GDM1 (cell line): ENCODE data around the gene PPIP5K2.

Experiments
- DNase-seq: peaks from one replicate; lab custom pipeline; 2025; lab: John Stamatoyannopoulos, UW

The PPIP5K2 gene

GRCh38 chr5:103245761-103246160 is 125.7 kb downstream of the PPIP5K2 start:
- no peak for DNase-seq

DNA sequence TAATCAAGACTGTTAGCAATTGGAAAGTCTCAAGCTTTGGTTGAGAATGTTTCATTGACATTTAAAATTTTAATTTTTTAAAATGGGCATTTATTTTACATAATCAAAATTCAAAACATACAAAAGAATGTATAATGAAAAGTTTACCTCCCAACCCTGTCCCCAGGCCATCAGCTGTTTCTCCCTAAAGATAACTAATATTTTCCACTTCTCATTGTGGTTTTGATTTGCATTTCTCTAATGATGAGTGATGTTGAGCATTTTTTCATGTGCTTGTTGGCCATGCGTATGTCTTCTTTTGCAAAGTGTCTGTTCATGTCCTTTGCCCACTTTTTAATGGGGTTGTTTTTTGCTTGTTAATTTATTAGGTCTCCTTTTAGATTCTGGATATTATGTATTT is 127.0 kb downstream of the PPIP5K2 start:
- DNase-seq, result no peak

DNA sequence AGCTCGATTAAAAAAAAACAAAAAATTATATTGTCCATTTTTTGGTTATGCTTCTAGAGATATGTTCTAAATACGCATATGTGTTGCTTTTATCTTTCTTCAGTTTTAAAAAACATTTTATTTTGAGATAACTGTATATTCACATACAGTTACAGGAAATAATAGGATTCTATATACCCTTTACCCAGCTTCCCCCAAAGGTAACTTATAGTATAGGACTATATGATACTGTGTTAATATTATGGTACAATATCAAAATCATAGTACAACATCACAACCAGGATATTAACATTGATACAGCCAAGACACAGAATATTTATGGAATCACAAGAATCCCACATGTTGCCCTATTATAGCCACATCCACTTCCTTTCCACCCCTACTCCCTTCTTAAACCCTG is 129.0 kb downstream of the PPIP5K2 start:
- no peak for DNase-seq

GRCh38 chr5:103254921-103255320 is 134.8 kb downstream of the PPIP5K2 start:
- no peak for DNase-seq

DNA sequence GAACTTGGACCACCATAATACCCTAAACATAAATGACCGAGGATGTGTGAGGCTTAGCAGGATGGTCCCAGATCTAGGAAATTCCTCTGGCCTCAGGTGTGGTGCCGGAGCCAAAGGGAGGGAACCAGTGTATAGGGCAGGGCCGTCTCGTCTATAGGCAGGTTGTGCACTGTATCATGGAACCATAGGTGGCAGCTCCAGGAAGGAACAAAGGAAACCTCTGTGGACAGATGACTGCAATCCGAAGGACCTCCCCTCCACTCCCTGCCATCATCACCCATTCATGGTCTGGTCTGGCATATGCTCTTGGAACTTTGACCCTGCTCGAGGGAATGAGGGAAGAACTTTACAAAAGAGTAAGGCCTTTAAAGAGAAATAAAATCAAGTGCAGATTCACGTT is 135.6 kb downstream of the PPIP5K2 start:
- DNase-seq, result no peak

- DNase-seq, result no peak
Observed at GRCh38 chr5:103256178-103256577, 136.1 kb downstream of the PPIP5K2 start.

DNA sequence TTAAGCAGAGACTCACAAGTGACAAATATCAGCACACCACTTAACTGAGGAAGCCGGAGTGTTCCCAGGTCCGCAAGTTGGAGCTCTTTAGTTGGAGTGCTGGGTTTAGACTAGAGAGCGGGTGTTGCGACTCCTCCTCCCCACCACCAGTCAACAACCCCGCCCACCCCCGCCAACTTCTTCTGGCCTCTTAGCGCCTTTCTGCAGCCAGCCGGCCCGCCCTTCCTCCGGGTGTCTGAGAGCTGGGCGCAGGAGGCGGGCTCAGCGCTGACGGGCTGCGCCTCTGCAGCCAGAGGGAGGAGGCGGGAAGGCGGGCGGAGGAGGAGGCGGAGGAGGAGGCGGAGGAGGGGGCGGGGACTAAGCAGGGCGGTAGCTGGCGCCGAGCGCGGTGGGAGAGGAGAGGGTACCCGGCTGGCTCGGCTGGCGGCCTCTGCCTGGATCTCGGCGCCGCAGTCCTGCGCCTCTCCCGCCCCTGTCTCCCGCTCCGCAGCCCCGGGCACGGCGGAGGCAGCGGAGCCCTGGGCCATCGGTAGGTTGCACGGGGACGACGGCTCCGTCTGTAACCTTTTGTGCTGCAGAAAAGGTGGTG is 138.4 kb downstream of the PPIP5K2 start, which contains the start of gene MACIR:
MACIR (plus strand) TSS at position 396 of the 589 bp plus-strand sequence. CDS start 17,157 bp downstream, outside the sequence.
- peak; percentile 99 for DNase-seq

DNA sequence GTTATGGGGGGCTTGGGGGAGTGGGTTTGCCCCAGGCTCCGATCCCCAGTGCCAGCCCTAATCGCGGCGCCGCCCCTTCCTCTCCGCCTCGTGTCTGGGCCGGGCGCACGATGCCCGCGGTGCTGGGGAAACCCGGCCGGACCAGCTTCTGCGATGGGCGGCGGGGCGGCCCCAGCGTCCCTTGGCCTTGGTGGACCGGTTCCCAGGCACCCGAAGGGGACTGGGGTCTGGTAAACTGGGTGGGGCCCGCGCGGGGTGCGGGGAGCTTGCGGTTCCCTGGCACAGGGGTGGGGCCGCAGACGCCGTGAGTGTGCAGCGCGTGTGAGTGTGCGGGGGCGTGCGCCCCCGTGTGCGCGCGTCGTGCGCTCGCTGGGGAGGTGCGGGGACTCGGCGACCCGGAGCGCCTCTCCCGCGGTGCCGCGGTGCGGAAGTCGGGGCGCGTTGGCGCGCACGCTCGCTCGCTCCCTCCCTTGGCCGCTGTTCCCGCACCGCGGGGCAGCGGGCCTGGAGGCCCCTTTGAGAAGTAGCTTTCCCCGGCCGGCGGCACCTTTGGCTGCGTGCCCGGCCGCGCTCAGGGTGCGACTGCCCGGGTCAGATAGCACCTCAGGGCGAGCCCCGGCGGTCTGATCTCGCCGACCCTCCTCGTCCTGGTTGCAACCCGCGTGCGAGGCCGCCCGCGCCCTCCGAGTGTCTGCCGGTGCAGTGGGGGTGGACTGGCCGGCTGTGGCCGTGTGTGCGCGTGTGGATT is 139.0 kb downstream of the PPIP5K2 start:
- DNase-seq, result peak; percentile 64

DNA sequence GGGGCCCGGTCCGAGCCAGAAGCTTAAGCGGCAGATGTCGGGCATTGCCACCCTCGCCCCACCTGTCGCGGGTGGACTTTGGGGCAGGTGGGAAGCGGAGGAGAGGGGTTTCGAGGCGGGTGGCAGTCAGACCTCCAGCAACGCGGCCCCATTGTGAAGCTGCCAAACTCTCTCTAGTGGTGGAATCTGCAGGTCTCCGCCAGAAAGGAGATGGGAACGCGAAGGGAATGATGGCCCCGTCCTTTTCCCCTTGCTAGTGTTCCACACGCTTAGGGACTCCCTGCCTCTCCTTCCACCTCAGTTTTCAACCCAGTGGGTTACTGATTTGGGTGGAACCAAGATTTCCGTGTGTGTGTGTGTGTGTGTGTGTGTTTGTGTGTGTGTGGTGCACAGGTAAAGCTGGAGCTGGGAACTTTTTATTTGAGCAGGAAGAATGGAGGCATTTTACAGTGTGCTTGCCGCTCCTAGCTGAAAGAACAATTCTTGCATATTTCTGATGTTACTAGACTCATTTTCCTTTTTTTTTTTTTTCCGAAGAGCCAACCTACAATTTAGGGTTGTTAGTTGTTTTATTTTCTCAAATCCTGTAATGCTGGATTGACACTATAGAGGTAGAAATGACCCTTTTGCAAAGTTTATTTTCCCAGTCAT is 139.7 kb downstream of the PPIP5K2 start:
- DNase-seq, result peak; percentile 19

GRCh38 chr5:103260951-103261350 is 140.8 kb downstream of the PPIP5K2 start:
- no peak for DNase-seq
